Panc1 (cell line): Measurements from ENCODE around the gene PDE9A.

Source experiments
- POLR2AphosphoS5 ChIP-seq: IDR thresholded peaks from 2 replicates; pipeline ENCODE4 v1.6.1; 2012; ENCODE audit warnings: mild to moderate bottlenecking, low read depth, low read length, moderate library complexity
- SIN3A ChIP-seq: IDR thresholded peaks from 2 replicates; pipeline ENCODE4 v1.6.1; 2012; ENCODE audit warnings: low read depth, mild to moderate bottlenecking, low read length, moderate library complexity, borderline replicate concordance; ENCODE audit not compliant: insufficient read depth
- TCF7L2 ChIP-seq: IDR thresholded peaks from 2 replicates; pipeline ENCODE4 v1.6.1; 2011; ENCODE audit warnings: mild to moderate bottlenecking, low read depth, low read length, inconsistent platforms
- TF ChIP-seq, protein P1 (sequence below): fragments of 450-650 bp; IDR thresholded peaks from 2 replicates; pipeline ENCODE4 v1.5.1; 2017; ENCODE audit warnings: mild to moderate bottlenecking
- TF ChIP-seq, protein P2 (sequence below), 2 experiments: IDR thresholded peaks; 2 replicates each; pipeline ENCODE4 v1.6.1; 2011 to 2012; ENCODE audit warnings: low read depth in 2 of 2, control low read depth in 1 of 2, low read length in 1 of 2, mild to moderate bottlenecking in 1 of 2, moderate library complexity in 1 of 2; ENCODE audit not compliant: insufficient read depth in 1 of 2

DNA sequence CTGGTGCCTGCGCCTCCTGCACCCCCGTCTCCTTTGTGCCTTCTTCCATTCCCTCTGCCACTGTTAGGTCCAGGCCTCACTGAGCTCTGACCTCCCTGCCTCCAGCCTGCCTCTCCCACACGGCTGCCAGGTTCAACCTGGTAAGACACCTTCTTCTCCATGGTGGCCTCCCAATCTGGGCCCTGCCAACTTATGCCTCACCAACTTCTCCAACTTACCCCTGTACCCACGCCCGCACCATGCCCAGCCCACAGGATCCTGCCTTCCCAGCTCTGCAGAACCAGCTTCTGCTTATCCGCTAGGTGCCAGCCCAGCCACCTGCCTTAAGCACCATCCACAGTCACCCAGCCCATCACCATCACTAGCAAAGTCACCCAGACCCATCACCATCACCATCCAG lies 37.2 kb downstream of the PDE9A start:
- TF ChIP-seq, protein P1, sequence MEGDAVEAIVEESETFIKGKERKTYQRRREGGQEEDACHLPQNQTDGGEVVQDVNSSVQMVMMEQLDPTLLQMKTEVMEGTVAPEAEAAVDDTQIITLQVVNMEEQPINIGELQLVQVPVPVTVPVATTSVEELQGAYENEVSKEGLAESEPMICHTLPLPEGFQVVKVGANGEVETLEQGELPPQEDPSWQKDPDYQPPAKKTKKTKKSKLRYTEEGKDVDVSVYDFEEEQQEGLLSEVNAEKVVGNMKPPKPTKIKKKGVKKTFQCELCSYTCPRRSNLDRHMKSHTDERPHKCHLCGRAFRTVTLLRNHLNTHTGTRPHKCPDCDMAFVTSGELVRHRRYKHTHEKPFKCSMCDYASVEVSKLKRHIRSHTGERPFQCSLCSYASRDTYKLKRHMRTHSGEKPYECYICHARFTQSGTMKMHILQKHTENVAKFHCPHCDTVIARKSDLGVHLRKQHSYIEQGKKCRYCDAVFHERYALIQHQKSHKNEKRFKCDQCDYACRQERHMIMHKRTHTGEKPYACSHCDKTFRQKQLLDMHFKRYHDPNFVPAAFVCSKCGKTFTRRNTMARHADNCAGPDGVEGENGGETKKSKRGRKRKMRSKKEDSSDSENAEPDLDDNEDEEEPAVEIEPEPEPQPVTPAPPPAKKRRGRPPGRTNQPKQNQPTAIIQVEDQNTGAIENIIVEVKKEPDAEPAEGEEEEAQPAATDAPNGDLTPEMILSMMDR: no peak
- no peak for TF ChIP-seq POLR2AphosphoS5
- TF ChIP-seq, protein P2, sequence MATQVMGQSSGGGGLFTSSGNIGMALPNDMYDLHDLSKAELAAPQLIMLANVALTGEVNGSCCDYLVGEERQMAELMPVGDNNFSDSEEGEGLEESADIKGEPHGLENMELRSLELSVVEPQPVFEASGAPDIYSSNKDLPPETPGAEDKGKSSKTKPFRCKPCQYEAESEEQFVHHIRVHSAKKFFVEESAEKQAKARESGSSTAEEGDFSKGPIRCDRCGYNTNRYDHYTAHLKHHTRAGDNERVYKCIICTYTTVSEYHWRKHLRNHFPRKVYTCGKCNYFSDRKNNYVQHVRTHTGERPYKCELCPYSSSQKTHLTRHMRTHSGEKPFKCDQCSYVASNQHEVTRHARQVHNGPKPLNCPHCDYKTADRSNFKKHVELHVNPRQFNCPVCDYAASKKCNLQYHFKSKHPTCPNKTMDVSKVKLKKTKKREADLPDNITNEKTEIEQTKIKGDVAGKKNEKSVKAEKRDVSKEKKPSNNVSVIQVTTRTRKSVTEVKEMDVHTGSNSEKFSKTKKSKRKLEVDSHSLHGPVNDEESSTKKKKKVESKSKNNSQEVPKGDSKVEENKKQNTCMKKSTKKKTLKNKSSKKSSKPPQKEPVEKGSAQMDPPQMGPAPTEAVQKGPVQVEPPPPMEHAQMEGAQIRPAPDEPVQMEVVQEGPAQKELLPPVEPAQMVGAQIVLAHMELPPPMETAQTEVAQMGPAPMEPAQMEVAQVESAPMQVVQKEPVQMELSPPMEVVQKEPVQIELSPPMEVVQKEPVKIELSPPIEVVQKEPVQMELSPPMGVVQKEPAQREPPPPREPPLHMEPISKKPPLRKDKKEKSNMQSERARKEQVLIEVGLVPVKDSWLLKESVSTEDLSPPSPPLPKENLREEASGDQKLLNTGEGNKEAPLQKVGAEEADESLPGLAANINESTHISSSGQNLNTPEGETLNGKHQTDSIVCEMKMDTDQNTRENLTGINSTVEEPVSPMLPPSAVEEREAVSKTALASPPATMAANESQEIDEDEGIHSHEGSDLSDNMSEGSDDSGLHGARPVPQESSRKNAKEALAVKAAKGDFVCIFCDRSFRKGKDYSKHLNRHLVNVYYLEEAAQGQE (IDR thresholded peaks at IDR 0.05; ENCODE audit: insufficient read depth in 1 of 2, low read depth in 2 of 2, low read length in 1 of 2): no peak
- no peak for TF ChIP-seq TCF7L2
- TF ChIP-seq SIN3A: no peak
